ENCODE measurements around the gene IRF2BP1. TPM values are rescaled to one million over a fixed set of nuclear protein-coding genes. Genes with fewer than 3 reads are reported as not detected.

Gene IRF2BP1
- total and polyA plus RNA-seq, 2 of the 13 experiments (the other 11 are each of a cell fraction or from before 2014, with no cell fraction given) = 4.3 to 14.3 TPM

DNA sequence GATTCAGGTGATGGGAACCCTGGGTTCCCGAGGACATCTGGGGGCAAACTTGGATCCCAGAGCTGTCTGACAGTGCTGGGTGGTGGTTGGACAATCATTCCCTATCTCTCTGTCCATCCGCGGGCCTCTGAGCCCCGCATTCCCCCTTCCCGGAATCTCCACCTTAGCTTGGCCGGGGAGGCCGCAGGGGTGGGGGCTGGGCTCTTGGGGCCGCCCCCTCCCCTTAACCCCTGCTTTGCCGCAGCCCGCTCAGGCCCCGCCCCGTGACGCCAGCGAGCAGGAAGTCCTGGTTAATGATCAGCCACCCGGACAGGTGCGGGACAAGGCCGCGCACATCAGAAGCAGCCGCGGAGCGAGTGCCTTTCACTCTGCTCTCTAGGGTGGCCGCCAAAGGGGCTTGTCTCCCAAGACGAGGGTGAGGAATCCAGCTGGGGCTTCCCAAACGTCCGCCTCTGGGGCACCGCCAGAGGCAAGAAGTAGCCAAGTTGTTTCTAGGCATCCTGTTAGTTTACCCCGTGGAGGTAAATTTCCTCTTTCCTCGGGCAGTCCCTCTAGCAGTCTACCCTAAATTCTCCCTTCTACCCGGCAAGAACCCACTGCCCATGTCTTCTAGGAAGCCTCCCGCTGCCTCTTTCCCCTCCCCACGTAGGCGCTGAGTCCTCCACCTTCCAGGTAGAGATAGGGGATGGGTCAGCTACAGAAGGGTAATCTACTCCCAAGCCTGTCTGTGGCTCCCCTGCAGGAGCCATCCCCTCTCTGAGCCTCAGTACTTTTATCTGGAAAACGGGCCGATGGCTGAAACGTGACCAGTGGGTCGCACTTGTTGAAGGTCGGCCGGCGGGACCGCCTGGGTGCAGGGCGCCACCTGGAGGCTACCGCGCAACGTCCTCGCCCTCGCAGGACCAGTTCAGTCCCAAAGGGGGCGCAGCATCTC, 3.0 kb downstream of the IRF2BP1 start (continued):
- TF ChIP-seq, protein P1, sequence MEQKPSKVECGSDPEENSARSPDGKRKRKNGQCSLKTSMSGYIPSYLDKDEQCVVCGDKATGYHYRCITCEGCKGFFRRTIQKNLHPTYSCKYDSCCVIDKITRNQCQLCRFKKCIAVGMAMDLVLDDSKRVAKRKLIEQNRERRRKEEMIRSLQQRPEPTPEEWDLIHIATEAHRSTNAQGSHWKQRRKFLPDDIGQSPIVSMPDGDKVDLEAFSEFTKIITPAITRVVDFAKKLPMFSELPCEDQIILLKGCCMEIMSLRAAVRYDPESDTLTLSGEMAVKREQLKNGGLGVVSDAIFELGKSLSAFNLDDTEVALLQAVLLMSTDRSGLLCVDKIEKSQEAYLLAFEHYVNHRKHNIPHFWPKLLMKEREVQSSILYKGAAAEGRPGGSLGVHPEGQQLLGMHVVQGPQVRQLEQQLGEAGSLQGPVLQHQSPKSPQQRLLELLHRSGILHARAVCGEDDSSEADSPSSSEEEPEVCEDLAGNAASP (CRISPR knock-in tag; IDR thresholded peaks at IDR 0.05; ENCODE audit: borderline replicate concordance) = peak; percentile 82
- no peak for TF ChIP-seq POLR2AphosphoS2 (IDR thresholded peaks at IDR 0.05; ENCODE audit: low read depth, low read length)
- TF ChIP-seq, protein P2, sequence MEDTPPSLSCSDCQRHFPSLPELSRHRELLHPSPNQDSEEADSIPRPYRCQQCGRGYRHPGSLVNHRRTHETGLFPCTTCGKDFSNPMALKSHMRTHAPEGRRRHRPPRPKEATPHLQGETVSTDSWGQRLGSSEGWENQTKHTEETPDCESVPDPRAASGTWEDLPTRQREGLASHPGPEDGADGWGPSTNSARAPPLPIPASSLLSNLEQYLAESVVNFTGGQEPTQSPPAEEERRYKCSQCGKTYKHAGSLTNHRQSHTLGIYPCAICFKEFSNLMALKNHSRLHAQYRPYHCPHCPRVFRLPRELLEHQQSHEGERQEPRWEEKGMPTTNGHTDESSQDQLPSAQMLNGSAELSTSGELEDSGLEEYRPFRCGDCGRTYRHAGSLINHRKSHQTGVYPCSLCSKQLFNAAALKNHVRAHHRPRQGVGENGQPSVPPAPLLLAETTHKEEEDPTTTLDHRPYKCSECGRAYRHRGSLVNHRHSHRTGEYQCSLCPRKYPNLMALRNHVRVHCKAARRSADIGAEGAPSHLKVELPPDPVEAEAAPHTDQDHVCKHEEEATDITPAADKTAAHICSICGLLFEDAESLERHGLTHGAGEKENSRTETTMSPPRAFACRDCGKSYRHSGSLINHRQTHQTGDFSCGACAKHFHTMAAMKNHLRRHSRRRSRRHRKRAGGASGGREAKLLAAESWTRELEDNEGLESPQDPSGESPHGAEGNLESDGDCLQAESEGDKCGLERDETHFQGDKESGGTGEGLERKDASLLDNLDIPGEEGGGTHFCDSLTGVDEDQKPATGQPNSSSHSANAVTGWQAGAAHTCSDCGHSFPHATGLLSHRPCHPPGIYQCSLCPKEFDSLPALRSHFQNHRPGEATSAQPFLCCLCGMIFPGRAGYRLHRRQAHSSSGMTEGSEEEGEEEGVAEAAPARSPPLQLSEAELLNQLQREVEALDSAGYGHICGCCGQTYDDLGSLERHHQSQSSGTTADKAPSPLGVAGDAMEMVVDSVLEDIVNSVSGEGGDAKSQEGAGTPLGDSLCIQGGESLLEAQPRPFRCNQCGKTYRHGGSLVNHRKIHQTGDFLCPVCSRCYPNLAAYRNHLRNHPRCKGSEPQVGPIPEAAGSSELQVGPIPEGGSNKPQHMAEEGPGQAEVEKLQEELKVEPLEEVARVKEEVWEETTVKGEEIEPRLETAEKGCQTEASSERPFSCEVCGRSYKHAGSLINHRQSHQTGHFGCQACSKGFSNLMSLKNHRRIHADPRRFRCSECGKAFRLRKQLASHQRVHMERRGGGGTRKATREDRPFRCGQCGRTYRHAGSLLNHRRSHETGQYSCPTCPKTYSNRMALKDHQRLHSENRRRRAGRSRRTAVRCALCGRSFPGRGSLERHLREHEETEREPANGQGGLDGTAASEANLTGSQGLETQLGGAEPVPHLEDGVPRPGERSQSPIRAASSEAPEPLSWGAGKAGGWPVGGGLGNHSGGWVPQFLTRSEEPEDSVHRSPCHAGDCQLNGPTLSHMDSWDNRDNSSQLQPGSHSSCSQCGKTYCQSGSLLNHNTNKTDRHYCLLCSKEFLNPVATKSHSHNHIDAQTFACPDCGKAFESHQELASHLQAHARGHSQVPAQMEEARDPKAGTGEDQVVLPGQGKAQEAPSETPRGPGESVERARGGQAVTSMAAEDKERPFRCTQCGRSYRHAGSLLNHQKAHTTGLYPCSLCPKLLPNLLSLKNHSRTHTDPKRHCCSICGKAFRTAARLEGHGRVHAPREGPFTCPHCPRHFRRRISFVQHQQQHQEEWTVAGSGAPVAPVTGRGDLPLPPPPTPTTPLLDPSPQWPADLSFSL (CRISPR knock-in tag; IDR thresholded peaks at IDR 0.05) = no peak
- TF ChIP-seq ZNF563 (CRISPR knock-in tag; IDR thresholded peaks at IDR 0.05) = no peak
- TF ChIP-seq ZNF672 (CRISPR knock-in tag; IDR thresholded peaks at IDR 0.05) = 0 out of 2 replicates have a peak, but pooled peaks have one; percentile 57
- no peak for TF ChIP-seq TCF12 (IDR thresholded peaks at IDR 0.05)
- TF ChIP-seq TCF12 (CRISPR knock-in tag; IDR thresholded peaks at IDR 0.05) = no peak
- TF ChIP-seq KLF15 (CRISPR knock-in tag; IDR thresholded peaks at IDR 0.05; ENCODE audit: borderline replicate concordance) = no peak; the same call in 1 of the 2 replicates
- TF ChIP-seq HNRNPLL (IDR thresholded peaks at IDR 0.05; ENCODE audit: low read depth, low read length, poor library complexity, severe bottlenecking) = peak; percentile 53
- no peak for TF ChIP-seq MAFG (CRISPR knock-in tag; IDR thresholded peaks at IDR 0.05)
- TF ChIP-seq ATM (IDR thresholded peaks at IDR 0.05; ENCODE audit: borderline replicate concordance) = no peak
- TF ChIP-seq NAIF1 (CRISPR knock-in tag; IDR thresholded peaks at IDR 0.05; ENCODE audit: borderline replicate concordance) = peak; percentile 82
- TF ChIP-seq ZNF788 (CRISPR knock-in tag; IDR thresholded peaks at IDR 0.05; ENCODE audit: borderline replicate concordance) = peak; percentile 91
- peak; percentile 30; the same call in 1 of the 2 replicates for TF ChIP-seq NCOA5 (CRISPR knock-in tag; IDR thresholded peaks at IDR 0.05)
- TF ChIP-seq, protein P3, sequence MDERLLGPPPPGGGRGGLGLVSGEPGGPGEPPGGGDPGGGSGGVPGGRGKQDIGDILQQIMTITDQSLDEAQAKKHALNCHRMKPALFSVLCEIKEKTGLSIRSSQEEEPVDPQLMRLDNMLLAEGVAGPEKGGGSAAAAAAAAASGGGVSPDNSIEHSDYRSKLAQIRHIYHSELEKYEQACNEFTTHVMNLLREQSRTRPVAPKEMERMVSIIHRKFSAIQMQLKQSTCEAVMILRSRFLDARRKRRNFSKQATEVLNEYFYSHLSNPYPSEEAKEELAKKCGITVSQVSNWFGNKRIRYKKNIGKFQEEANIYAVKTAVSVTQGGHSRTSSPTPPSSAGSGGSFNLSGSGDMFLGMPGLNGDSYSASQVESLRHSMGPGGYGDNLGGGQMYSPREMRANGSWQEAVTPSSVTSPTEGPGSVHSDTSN (CRISPR knock-in tag; IDR thresholded peaks at IDR 0.05) = no peak
- no peak for TF ChIP-seq JUNB (CRISPR knock-in tag; IDR thresholded peaks at IDR 0.05; ENCODE audit: borderline replicate concordance)
- peak in 1 of 2 experiments; percentile 67; a peak in 1 of 4 replicates for TF ChIP-seq KLF16 (CRISPR knock-in tag; IDR thresholded peaks at IDR 0.05)
- peak; percentile 76 for TF ChIP-seq MIXL1 (CRISPR knock-in tag; IDR thresholded peaks at IDR 0.05)
- TF ChIP-seq, protein P4, sequence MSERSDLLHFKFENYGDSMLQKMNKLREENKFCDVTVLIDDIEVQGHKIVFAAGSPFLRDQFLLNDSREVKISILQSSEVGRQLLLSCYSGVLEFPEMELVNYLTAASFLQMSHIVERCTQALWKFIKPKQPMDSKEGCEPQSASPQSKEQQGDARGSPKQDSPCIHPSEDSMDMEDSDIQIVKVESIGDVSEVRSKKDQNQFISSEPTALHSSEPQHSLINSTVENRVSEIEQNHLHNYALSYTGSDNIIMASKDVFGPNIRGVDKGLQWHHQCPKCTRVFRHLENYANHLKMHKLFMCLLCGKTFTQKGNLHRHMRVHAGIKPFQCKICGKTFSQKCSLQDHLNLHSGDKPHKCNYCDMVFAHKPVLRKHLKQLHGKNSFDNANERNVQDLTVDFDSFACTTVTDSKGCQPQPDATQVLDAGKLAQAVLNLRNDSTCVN (CRISPR knock-in tag; IDR thresholded peaks at IDR 0.05; ENCODE audit: borderline replicate concordance) = no peak

All from HepG2 (cell line).